ENCODE data around the gene MAN2B2. TPM values are rescaled to one million over a fixed set of nuclear protein-coding genes. Genes with fewer than 3 reads are reported as not detected.

Gene MAN2B2
- total RNA-seq, 1 donor from 2014 or later: 32.2 TPM

- Mint-ChIP-seq H3K27ac (ENCODE audit: unreplicated experiment) (no peak overlapping the region), H3K9me3 (ENCODE audit: unreplicated experiment) (no peaks in the 10 kb centered on the region), H3K4me3 (ENCODE audit: unreplicated experiment) (no peak overlapping the region), H3K27me3 (ENCODE audit: low read depth, unreplicated experiment) (peaks cover 35% of the 10 kb centered on the region), H3K4me1 (ENCODE audit: low read depth, unreplicated experiment) (no peaks in the 10 kb centered on the region), H3K36me3 (ENCODE audit: low read depth, unreplicated experiment) (peaks cover 7% of the 10 kb centered on the region)
- no peak for TF ChIP-seq EZH2 (IDR thresholded peaks at IDR 0.05; ENCODE audit: insufficient read depth, low read length)
- TF ChIP-seq CTCF (IDR thresholded peaks at IDR 0.05; ENCODE audit: insufficient read depth, low read depth, low read length): no peak
- Histone ChIP-seq H3K9me3 (ENCODE audit: insufficient read depth, low read depth, low read length) (no peaks in the 10 kb centered on the region), H3K27me3 (ENCODE audit: insufficient read depth, low read length) (peaks cover 24% of the 10 kb centered on the region), H4K20me1 (ENCODE audit: insufficient read depth, low read length) (no peaks in the 10 kb centered on the region), H3K4me1 (ENCODE audit: insufficient read depth, low read length) (no peaks in the 10 kb centered on the region), H3K79me2 (ENCODE audit: insufficient read depth, low read length) (no peaks in the 10 kb centered on the region), H3K4me2 (ENCODE audit: low read length) (peak overlapping the region; percentile 80), H3K36me3 (ENCODE audit: insufficient read depth, low read length) (no peaks in the 10 kb centered on the region), H3K27ac (ENCODE audit: low read depth, low read length) (no peak overlapping the region), H3K4me3 (ENCODE audit: insufficient read depth, low read depth, low read length) (peak overlapping the region; percentile 28), H2AFZ (ENCODE audit: low read depth, low read length) (peak overlapping the region; percentile 69), H3K9ac (ENCODE audit: low read length) (no peak overlapping the region)
- DNase-seq (ENCODE audit: low read depth) (no peak), FAIRE-seq (no peak)
Measured at GRCh38 chr4:6658597-6659075, 83.6 kb downstream of the MAN2B2 start.

GRCh38 chr4:6659897-6660296 is 84.9 kb downstream of the MAN2B2 start:
- Histone ChIP-seq H3K4me1 (ENCODE audit: insufficient read depth, low read length) (peaks cover 4% of the 10 kb centered on the region), H3K27ac (ENCODE audit: low read depth, low read length) (no peak overlapping the region), H3K9ac (ENCODE audit: low read length) (no peak overlapping the region), H4K20me1 (ENCODE audit: insufficient read depth, low read length) (peaks cover 2% of the 10 kb centered on the region), H3K4me2 (ENCODE audit: low read length) (no peak overlapping the region), H3K36me3 (ENCODE audit: insufficient read depth, low read length) (no peaks in the 10 kb centered on the region), H3K4me3 (ENCODE audit: insufficient read depth, low read depth, low read length) (no peak overlapping the region), H3K27me3 (ENCODE audit: insufficient read depth, low read length) (peaks cover 32% of the 10 kb centered on the region), H3K79me2 (ENCODE audit: insufficient read depth, low read length) (no peaks in the 10 kb centered on the region), H3K9me3 (ENCODE audit: insufficient read depth, low read depth, low read length) (no peaks in the 10 kb centered on the region), H2AFZ (ENCODE audit: low read depth, low read length) (no peak overlapping the region)
- H3K36me3 Mint-ChIP-seq (ENCODE audit: low read depth, unreplicated experiment): peaks cover 7% of the 10 kb centered on the region
- H3K4me3 Mint-ChIP-seq (ENCODE audit: unreplicated experiment): no peak overlapping the region
- no peak for DNase-seq (ENCODE audit: low read depth)
- no peaks in the 10 kb centered on the region for H3K4me1 Mint-ChIP-seq (ENCODE audit: low read depth, unreplicated experiment)
- FAIRE-seq: no peak
- no peaks in the 10 kb centered on the region for H3K9me3 Mint-ChIP-seq (ENCODE audit: unreplicated experiment)
- TF ChIP-seq CTCF (IDR thresholded peaks at IDR 0.05; ENCODE audit: insufficient read depth, low read depth, low read length) (no peak), EZH2 (IDR thresholded peaks at IDR 0.05; ENCODE audit: insufficient read depth, low read length) (no peak)
- H3K27ac Mint-ChIP-seq (ENCODE audit: unreplicated experiment): no peak overlapping the region
- H3K27me3 Mint-ChIP-seq (ENCODE audit: low read depth, unreplicated experiment): peaks cover 36% of the 10 kb centered on the region

GRCh38 chr4:6660430-6660829 is 85.4 kb downstream of the MAN2B2 start:
- Mint-ChIP-seq H3K4me1 (ENCODE audit: low read depth, unreplicated experiment) (no peaks in the 10 kb centered on the region), H3K9me3 (ENCODE audit: unreplicated experiment) (no peaks in the 10 kb centered on the region), H3K36me3 (ENCODE audit: low read depth, unreplicated experiment) (peaks cover 7% of the 10 kb centered on the region), H3K27ac (ENCODE audit: unreplicated experiment) (no peak overlapping the region), H3K4me3 (ENCODE audit: unreplicated experiment) (no peak overlapping the region), H3K27me3 (ENCODE audit: low read depth, unreplicated experiment) (peaks cover 36% of the 10 kb centered on the region)
- Histone ChIP-seq H2AFZ (ENCODE audit: low read depth, low read length) (no peak overlapping the region), H3K9ac (ENCODE audit: low read length) (no peak overlapping the region), H3K9me3 (ENCODE audit: insufficient read depth, low read depth, low read length) (no peaks in the 10 kb centered on the region), H3K4me2 (ENCODE audit: low read length) (no peak overlapping the region), H4K20me1 (ENCODE audit: insufficient read depth, low read length) (peaks cover 7% of the 10 kb centered on the region), H3K4me3 (ENCODE audit: insufficient read depth, low read depth, low read length) (no peak overlapping the region), H3K27me3 (ENCODE audit: insufficient read depth, low read length) (peaks cover 37% of the 10 kb centered on the region), H3K79me2 (ENCODE audit: insufficient read depth, low read length) (no peaks in the 10 kb centered on the region), H3K36me3 (ENCODE audit: insufficient read depth, low read length) (no peaks in the 10 kb centered on the region), H3K27ac (ENCODE audit: low read depth, low read length) (no peak overlapping the region), H3K4me1 (ENCODE audit: insufficient read depth, low read length) (peaks cover 4% of the 10 kb centered on the region)
- FAIRE-seq: no peak
- TF ChIP-seq EZH2 (IDR thresholded peaks at IDR 0.05; ENCODE audit: insufficient read depth, low read length) (no peak), CTCF (IDR thresholded peaks at IDR 0.05; ENCODE audit: insufficient read depth, low read depth, low read length) (no peak)
- no peak for DNase-seq (ENCODE audit: low read depth)

All from astrocyte (in vitro differentiated cells and primary cell).